Osteocyte (in vitro differentiated cells): Measurements from ENCODE around the gene PGRMC2. TPM values are rescaled to one million over a fixed set of nuclear protein-coding genes. Genes with fewer than 3 reads are reported as not detected.

Experiments used
- DNase-seq: peaks from one replicate; pipeline ENCODE4 v3.0.0; 2021; ENCODE audit warnings: mixed read lengths; ENCODE audit not compliant: unreplicated experiment; ENCODE audit errors: extremely low spot score
- H3K27ac Mint-ChIP-seq: one replicate; pipeline ENCODE4 v1.8.0; 2021; ENCODE audit warnings: mild to moderate bottlenecking, mixed read lengths; ENCODE audit not compliant: unreplicated experiment
- H3K27me3 Mint-ChIP-seq: one replicate; pipeline ENCODE4 v1.8.0; 2021; ENCODE audit warnings: mixed read lengths; ENCODE audit not compliant: unreplicated experiment
- H3K36me3 Mint-ChIP-seq: one replicate; pipeline ENCODE4 v1.8.0; 2021; ENCODE audit warnings: mixed read lengths; ENCODE audit not compliant: unreplicated experiment
- H3K4me1 Mint-ChIP-seq: one replicate; pipeline ENCODE4 v1.8.0; 2021; ENCODE audit warnings: mixed read lengths; ENCODE audit not compliant: unreplicated experiment
- H3K4me3 Mint-ChIP-seq: one replicate; pipeline ENCODE4 v1.8.0; 2021; ENCODE audit warnings: mild to moderate bottlenecking, moderate library complexity, mixed read lengths; ENCODE audit not compliant: unreplicated experiment
- H3K9me3 Mint-ChIP-seq: one replicate; pipeline ENCODE4 v1.8.0; 2021; ENCODE audit warnings: mixed read lengths; ENCODE audit not compliant: unreplicated experiment
- total RNA-seq: library from RNA; stranded (reverse); gene quantifications from 2 replicates; pipeline ENCODE4 v1.2.1, GENCODE V29; 2021
- TF ChIP-seq, protein P1 (sequence below): fragments of 200-600 bp; sonication (generic); IDR thresholded peaks from 2 replicates; pipeline ENCODE4 v1.5.0; 2021; ENCODE audit warnings: antibody characterized with exemption, mild to moderate bottlenecking, moderate library complexity

Gene PGRMC2
- total RNA-seq, 1 donor from 2014 or later, result 79.2 TPM

GRCh38 chr4:128301979-128302378 lies 14.4 kb upstream of the PGRMC2 start:
- no peak overlapping the region for H3K27ac Mint-ChIP-seq
- H3K27me3 Mint-ChIP-seq, result no peaks in the 10 kb centered on the region
- TF ChIP-seq, protein P1, sequence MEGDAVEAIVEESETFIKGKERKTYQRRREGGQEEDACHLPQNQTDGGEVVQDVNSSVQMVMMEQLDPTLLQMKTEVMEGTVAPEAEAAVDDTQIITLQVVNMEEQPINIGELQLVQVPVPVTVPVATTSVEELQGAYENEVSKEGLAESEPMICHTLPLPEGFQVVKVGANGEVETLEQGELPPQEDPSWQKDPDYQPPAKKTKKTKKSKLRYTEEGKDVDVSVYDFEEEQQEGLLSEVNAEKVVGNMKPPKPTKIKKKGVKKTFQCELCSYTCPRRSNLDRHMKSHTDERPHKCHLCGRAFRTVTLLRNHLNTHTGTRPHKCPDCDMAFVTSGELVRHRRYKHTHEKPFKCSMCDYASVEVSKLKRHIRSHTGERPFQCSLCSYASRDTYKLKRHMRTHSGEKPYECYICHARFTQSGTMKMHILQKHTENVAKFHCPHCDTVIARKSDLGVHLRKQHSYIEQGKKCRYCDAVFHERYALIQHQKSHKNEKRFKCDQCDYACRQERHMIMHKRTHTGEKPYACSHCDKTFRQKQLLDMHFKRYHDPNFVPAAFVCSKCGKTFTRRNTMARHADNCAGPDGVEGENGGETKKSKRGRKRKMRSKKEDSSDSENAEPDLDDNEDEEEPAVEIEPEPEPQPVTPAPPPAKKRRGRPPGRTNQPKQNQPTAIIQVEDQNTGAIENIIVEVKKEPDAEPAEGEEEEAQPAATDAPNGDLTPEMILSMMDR, result no peak
- peaks cover 18% of the 10 kb centered on the region for H3K36me3 Mint-ChIP-seq
- DNase-seq, result no peak
- H3K4me1 Mint-ChIP-seq, result no peaks in the 10 kb centered on the region
- H3K9me3 Mint-ChIP-seq, result no peaks in the 10 kb centered on the region
- H3K4me3 Mint-ChIP-seq, result no peak overlapping the region

GRCh38 chr4:128299848-128300247 lies 12.2 kb upstream of the PGRMC2 start:
- H3K36me3 Mint-ChIP-seq, result peaks cover 15% of the 10 kb centered on the region
- H3K27ac Mint-ChIP-seq, result no peak overlapping the region
- no peaks in the 10 kb centered on the region for H3K9me3 Mint-ChIP-seq
- no peaks in the 10 kb centered on the region for H3K4me1 Mint-ChIP-seq
- H3K4me3 Mint-ChIP-seq, result no peak overlapping the region
- DNase-seq, result no peak
- H3K27me3 Mint-ChIP-seq, result no peaks in the 10 kb centered on the region
- TF ChIP-seq, protein P1, result no peak

- TF ChIP-seq, protein P1, result no peak
- H3K27me3 Mint-ChIP-seq, result no peaks in the 10 kb centered on the region
- H3K9me3 Mint-ChIP-seq, result no peaks in the 10 kb centered on the region
- peaks cover 15% of the 10 kb centered on the region for H3K36me3 Mint-ChIP-seq
- H3K4me3 Mint-ChIP-seq, result no peak overlapping the region
- no peak for DNase-seq
- no peaks in the 10 kb centered on the region for H3K4me1 Mint-ChIP-seq
- H3K27ac Mint-ChIP-seq, result no peak overlapping the region
These were observed 11.2 kb upstream of the PGRMC2 start for GRCh38 chr4:128298852-128299251.

DNA sequence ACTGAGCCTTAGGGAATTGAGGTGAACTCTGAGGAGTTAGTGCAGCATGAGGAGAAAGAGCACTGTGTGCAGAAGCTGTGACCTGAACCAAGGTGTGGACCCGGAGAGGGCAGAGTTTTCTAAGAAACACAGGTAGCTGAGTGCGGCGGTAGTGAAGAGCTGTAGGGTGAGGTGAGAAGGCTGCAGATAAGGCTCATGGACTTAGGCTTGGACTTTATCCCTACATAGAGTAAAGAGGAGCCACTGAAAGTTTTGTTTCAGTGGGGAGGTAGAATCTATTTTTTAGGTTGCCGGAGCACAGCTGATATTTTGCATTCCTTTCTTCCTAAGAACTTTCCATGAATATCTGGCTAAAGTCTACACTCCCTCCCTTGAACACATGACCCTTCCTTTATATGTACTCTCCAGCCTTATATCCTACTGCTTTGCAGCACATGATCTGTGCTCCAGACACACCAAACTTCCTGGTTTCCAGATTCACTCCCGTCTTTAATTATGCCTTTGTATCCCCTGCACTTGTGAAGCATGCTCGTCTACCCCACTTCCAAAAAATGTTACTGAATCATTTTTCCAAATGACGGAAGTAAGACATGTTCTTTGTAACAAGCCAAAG lies 10.6 kb upstream of the PGRMC2 start:
- H3K4me1 Mint-ChIP-seq, result no peaks in the 10 kb centered on the region
- TF ChIP-seq, protein P1, result no peak
- no peak overlapping the region for H3K4me3 Mint-ChIP-seq
- H3K36me3 Mint-ChIP-seq, result peaks cover 14% of the 10 kb centered on the region
- no peaks in the 10 kb centered on the region for H3K9me3 Mint-ChIP-seq
- DNase-seq, result no peak
- no peaks in the 10 kb centered on the region for H3K27me3 Mint-ChIP-seq
- no peak overlapping the region for H3K27ac Mint-ChIP-seq

DNA sequence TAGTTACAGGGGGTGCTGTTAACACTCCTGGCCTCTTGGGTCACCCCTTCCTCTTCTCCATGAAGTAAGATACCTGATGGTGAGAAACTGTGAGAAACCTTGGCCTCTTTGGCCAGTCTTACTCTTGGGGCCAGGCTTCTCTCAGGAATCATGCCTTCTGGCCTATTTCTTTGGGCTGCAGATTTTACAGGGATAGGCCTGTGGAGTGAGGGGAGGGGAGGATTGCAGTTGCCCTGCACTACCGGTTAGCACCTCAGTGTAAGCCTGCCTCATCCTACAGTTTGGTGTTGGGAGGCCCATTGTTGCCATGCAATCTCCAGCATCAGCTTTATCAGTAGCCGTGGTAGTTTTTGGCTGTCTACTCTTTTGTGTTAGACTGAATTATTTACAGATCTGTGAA lies 7.6 kb upstream of the PGRMC2 start:
- Mint-ChIP-seq H3K4me1 (no peaks in the 10 kb centered on the region), H3K9me3 (no peaks in the 10 kb centered on the region), H3K36me3 (peaks cover 5% of the 10 kb centered on the region), H3K27me3 (no peaks in the 10 kb centered on the region), H3K27ac (no peak overlapping the region), H3K4me3 (no peak overlapping the region)
- DNase-seq, result no peak
- TF ChIP-seq, protein P1, result no peak
